Measurements from ENCODE around the gene IL15RA.

IL15RA gene

GRCh38 chr10:6019796-6020195, 42.5 kb upstream of the IL15RA start:
- TF ChIP-seq, protein P1, sequence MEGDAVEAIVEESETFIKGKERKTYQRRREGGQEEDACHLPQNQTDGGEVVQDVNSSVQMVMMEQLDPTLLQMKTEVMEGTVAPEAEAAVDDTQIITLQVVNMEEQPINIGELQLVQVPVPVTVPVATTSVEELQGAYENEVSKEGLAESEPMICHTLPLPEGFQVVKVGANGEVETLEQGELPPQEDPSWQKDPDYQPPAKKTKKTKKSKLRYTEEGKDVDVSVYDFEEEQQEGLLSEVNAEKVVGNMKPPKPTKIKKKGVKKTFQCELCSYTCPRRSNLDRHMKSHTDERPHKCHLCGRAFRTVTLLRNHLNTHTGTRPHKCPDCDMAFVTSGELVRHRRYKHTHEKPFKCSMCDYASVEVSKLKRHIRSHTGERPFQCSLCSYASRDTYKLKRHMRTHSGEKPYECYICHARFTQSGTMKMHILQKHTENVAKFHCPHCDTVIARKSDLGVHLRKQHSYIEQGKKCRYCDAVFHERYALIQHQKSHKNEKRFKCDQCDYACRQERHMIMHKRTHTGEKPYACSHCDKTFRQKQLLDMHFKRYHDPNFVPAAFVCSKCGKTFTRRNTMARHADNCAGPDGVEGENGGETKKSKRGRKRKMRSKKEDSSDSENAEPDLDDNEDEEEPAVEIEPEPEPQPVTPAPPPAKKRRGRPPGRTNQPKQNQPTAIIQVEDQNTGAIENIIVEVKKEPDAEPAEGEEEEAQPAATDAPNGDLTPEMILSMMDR (conservative IDR thresholded peaks at IDR 0.05; ENCODE audit: low read length) = no peak
- no peak overlapping the region for H3K4me3 ChIP-seq (ENCODE audit: low read length)
- DNase-seq (ENCODE audit: low read depth) = no peak

GRCh38 chr10:6019010-6019782, 41.9 kb upstream of the IL15RA start:
- TF ChIP-seq, protein P1 (conservative IDR thresholded peaks at IDR 0.05; ENCODE audit: low read length) = no peak
- no peak overlapping the region for H3K4me3 ChIP-seq (ENCODE audit: low read length)
- DNase-seq (ENCODE audit: low read depth) = no peak

DNA sequence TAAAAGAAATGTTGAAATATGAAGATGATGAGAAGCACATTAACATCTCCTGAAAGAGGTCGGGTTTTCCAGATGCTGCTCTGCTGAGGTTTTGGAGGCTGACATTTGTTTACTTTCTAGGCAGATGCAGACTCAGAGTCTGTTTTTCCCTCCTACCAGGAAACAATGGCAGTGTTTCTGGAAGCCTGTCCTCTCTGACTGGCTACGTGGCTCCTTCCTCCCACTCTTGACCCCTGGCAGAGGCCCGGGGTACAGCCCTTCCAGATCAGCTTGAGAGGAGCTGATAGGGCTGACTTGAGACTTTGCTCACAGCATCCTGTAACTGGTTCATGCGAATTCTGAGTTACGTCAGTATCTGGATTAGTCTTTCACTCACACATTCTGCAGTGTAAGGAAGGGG, 41.1 kb upstream of the IL15RA start:
- TF ChIP-seq, protein P1 (conservative IDR thresholded peaks at IDR 0.05; ENCODE audit: low read length) = no peak
- H3K4me3 ChIP-seq (ENCODE audit: low read length) = no peak overlapping the region
- DNase-seq (ENCODE audit: low read depth) = no peak

DNA sequence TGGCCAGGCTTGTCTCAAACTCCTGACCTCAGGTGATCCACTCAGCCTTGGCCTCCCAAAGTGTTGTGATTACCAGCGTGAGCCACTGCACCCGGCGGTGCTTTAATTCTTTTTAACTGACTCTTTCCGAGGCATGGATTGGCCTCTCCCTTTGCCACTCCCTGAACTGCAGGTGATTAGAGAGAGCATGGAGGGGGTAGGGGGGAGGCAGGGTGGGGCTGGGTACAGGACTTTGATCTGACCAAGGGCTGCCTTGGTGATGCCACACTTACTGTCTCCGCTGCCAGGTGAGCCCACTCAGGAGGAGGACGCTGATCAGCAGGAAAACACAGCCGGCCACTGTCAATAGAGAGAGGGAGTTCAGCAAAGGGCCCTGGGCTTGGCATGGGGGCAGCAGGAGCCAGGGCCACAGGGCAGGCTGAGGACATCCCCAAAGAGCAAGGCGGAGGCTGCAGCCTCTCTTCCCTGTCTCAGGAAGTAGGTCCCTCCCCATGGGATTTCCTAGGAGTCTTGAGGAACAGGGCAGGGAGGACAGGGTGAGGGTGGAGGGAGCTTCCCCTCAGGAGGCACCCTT, 40.5 kb upstream of the IL15RA start:
- DNase-seq (ENCODE audit: low read depth) = no peak
- no peak overlapping the region for H3K4me3 ChIP-seq (ENCODE audit: low read length)
- TF ChIP-seq, protein P1 (conservative IDR thresholded peaks at IDR 0.05; ENCODE audit: low read length) = no peak

- no peak overlapping the region for H3K4me3 ChIP-seq (ENCODE audit: low read length)
- TF ChIP-seq, protein P1 (conservative IDR thresholded peaks at IDR 0.05; ENCODE audit: low read length) = peak; percentile 78
- DNase-seq (ENCODE audit: low read depth) = peak; percentile 39
Measured at GRCh38 chr10:6014241-6014761, 37.0 kb upstream of the IL15RA start.

GRCh38 chr10:6013413-6014192, 36.3 kb upstream of the IL15RA start:
- TF ChIP-seq, protein P1 (conservative IDR thresholded peaks at IDR 0.05; ENCODE audit: low read length) = no peak
- no peak for DNase-seq (ENCODE audit: low read depth)
- no peak overlapping the region for H3K4me3 ChIP-seq (ENCODE audit: low read length)
